22Rv1 (cell line): Measurements from ENCODE around the gene VEGFA.

Experiments
- CTCF ChIP-seq: fragments of 450-650 bp; IDR thresholded peaks from 2 replicates; pipeline ENCODE4 v1.5.1; 2017; ENCODE audit warnings: mild to moderate bottlenecking
- ZFX ChIP-seq: fragments of 450-650 bp; IDR thresholded peaks from 2 replicates; pipeline ENCODE4 v1.6.1; 2017; ENCODE audit warnings: antibody characterized with exemption, borderline replicate concordance

- TF ChIP-seq CTCF = no peak
- no peak for TF ChIP-seq ZFX
Measured at GRCh38 chr6:43827898-43828297, 57.9 kb downstream of the VEGFA start.
